Type B pancreatic cell (in vitro differentiated cells): ENCODE results near the gene KLF8. TPM values are rescaled to one million over a fixed set of nuclear protein-coding genes. Genes with fewer than 3 reads are reported as not detected.
"Not testable (repeated sequence)": the region's sequence is repeated elsewhere in the genome, so short reads cannot be mapped to it uniquely, and the experiment has no call there.

ENCODE experiments used
- DNase-seq: peaks from one replicate; pipeline ENCODE4 v3.0.0; 2021; ENCODE audit warnings: mixed read lengths; ENCODE audit not compliant: unreplicated experiment; ENCODE audit errors: extremely low spot score
- H3K27ac Mint-ChIP-seq: 2 replicates; pipeline ENCODE4 v1.8.0; 2021; ENCODE audit warnings: mild to moderate bottlenecking, mixed read lengths
- H3K27me3 Mint-ChIP-seq: 2 replicates; pipeline ENCODE4 v1.8.0; 2021; ENCODE audit warnings: mixed read lengths
- H3K36me3 Mint-ChIP-seq: 2 replicates; pipeline ENCODE4 v1.8.0; 2021; ENCODE audit warnings: mixed read lengths
- H3K4me1 Mint-ChIP-seq: one replicate; pipeline ENCODE4 v1.8.0; 2021; ENCODE audit warnings: mixed read lengths; ENCODE audit not compliant: unreplicated experiment
- H3K4me3 Mint-ChIP-seq: 2 replicates; pipeline ENCODE4 v1.8.0; 2021; ENCODE audit warnings: mild to moderate bottlenecking, mixed read lengths
- H3K9me3 Mint-ChIP-seq: 2 replicates; pipeline ENCODE4 v1.8.0; 2021; ENCODE audit warnings: mixed read lengths
- long read RNA-seq: library from polyadenylated mRNA; unstranded; transcript quantifications from one replicate; pipeline ENCODE4 v2.0.0, GENCODE V29; 2020
- total RNA-seq: library from RNA; stranded (reverse); gene quantifications from 2 replicates; pipeline ENCODE4 v1.2.1, GENCODE V29; 2021; ENCODE audit warnings: low replicate concordance
- TF ChIP-seq, protein P1 (sequence below): fragments of 200-600 bp; sonication (generic); conservative IDR thresholded peaks from 2 replicates; pipeline ENCODE4 v1.5.0; 2021; ENCODE audit warnings: antibody characterized with exemption, mild to moderate bottlenecking

Gene KLF8
- 11.7 and 30.7 TPM in 2 replicates for total RNA-seq
- long read RNA-seq, transcript KLF8-204 (6 exons, 1,543 nt), result major isoform, 6 of 28 reads
- long read RNA-seq, partial matches to known transcripts, result 5 of 28 reads
- long read RNA-seq, other reads (novel, unspliced or antisense), result 17 of 28 reads

DNA sequence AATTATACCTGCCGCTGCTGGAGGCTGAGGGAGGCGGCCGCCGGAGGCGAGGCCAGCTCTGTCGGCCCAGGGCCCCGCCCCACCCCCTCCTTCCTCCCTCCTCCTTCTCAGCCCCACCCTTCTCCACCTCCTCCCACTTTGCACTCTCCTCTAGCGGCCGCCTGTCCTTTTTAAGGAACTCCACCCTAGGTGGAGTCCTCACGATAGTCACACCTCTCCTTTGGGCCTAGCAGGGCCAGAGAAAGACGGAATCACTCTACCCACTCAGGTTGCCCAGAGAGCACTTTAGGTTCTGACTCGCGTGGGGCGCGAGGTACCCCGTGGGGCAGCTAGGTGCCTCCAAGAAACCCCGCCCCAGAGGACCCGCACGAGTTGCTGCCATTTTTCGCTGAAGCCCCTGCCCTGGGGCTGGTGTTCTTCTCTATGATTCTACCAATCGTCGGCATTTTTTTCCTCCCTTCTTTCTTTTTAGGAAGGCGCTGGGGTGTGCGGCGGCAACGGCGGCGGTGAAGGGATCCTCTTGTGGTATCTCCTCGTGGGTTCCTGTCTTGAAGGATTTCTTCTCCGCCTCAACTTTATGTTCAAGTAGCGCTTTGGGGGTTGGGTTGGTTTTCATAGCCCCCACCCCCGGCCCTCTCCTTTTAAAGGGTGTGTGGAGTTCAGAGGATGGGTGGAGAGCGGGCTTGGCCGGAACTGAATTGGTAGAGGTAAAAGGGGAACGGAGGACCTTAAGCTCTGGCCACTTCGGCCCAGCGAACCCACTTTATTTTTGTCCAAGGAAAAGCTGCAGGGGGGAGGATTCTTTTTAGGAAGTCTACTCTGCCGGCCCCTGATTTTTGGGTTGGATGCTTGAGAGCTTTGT, at the start of gene KLF8:
TSS of gene KLF8 (plus strand) at position 136 of the 862 bp plus-strand sequence. CDS start 979 bp downstream, outside the sequence.
- Mint-ChIP-seq H3K9me3 (no peaks in the 10 kb centered on the region), H3K27me3 (peaks cover 32% of the 10 kb centered on the region), H3K4me1 (no peaks in the 10 kb centered on the region), H3K27ac (peak within 1 kb of the TSS; percentile 86), H3K36me3 (no peaks in the 10 kb centered on the region), H3K4me3 (peak within 1 kb of the TSS; percentile 87)
- TF ChIP-seq, protein P1, sequence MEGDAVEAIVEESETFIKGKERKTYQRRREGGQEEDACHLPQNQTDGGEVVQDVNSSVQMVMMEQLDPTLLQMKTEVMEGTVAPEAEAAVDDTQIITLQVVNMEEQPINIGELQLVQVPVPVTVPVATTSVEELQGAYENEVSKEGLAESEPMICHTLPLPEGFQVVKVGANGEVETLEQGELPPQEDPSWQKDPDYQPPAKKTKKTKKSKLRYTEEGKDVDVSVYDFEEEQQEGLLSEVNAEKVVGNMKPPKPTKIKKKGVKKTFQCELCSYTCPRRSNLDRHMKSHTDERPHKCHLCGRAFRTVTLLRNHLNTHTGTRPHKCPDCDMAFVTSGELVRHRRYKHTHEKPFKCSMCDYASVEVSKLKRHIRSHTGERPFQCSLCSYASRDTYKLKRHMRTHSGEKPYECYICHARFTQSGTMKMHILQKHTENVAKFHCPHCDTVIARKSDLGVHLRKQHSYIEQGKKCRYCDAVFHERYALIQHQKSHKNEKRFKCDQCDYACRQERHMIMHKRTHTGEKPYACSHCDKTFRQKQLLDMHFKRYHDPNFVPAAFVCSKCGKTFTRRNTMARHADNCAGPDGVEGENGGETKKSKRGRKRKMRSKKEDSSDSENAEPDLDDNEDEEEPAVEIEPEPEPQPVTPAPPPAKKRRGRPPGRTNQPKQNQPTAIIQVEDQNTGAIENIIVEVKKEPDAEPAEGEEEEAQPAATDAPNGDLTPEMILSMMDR, result no peak
- DNase-seq, result no peak

DNA sequence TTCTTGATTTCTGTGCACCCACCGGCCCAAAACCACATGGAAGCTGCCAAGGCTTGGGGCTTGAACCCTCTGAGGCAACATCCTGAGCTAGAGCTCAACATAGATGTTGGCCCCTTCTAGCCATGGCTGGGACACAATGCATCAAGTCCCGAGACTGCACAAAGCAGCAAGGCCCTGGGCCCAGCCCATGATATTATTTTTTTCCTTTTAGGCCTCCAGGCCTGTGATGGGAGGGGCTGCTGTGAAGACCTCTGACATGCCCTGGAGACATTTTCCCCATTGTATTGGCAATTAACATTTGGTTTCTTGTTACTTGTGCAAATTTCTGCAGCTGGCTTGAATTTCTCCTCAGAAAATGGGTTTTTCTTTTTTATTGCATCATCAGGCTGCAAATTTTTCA, 25.2 kb upstream of the KLF8 start:
- not testable (repeated sequence) for H3K4me1 Mint-ChIP-seq, H3K9me3 Mint-ChIP-seq, H3K27me3 Mint-ChIP-seq, H3K36me3 Mint-ChIP-seq, H3K27ac Mint-ChIP-seq, DNase-seq, H3K4me3 Mint-ChIP-seq

DNA sequence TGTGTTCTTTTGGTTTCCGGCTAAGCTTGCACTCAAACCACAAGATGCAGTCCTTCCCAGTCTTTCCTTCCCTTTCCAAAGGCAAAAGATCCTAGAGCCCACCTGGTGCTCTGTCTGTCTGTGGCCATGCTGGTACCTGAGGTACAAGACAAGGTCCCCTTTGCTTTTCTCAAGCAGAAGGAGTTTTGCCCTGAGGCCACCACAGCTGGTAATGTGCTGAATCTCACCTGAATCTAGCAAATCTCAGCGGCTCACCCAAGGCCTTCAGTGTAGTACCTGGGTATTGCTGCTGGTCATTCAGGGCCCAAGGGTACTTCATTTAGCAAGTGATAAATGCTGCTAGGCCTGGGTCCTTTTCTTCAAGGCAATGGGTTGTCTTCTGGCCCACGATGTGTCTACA, 20.5 kb upstream of the KLF8 start:
- no peak overlapping the region for H3K4me3 Mint-ChIP-seq
- no peaks in the 10 kb centered on the region for H3K36me3 Mint-ChIP-seq

DNA sequence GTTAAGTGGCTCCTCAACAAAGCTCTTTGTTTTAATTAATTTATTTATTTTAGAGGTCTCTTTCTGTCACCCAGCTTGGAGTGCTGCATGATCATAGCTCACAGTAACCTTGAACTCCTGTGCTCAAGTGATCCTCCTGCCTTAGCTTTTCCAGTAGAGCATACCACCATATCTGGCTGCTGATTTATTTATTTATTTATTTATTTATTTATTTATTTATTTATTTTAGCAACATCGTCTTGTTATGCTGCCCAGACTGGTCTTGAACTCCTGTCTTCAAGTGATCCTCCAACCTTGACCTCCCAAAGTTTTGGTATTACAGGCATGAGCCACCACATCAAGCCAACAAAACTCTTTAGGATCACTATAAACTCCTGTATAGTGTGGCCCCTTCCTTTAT, 15.8 kb upstream of the KLF8 start:
- no peak overlapping the region for H3K27ac Mint-ChIP-seq
- no peaks in the 10 kb centered on the region for H3K27me3 Mint-ChIP-seq
- no peak overlapping the region for H3K4me3 Mint-ChIP-seq
- H3K36me3 Mint-ChIP-seq, result no peaks in the 10 kb centered on the region
- DNase-seq, result no peak
- no peaks in the 10 kb centered on the region for H3K4me1 Mint-ChIP-seq
- TF ChIP-seq, protein P1, result no peak
- H3K9me3 Mint-ChIP-seq, result peaks cover 3% of the 10 kb centered on the region

More for the DNA sequence above, 20.5 kb upstream of the KLF8 start:
- H3K27me3 Mint-ChIP-seq, result no peaks in the 10 kb centered on the region
- no peak for DNase-seq
- H3K4me1 Mint-ChIP-seq, result no peaks in the 10 kb centered on the region
- no peak overlapping the region for H3K27ac Mint-ChIP-seq
- TF ChIP-seq, protein P1, result no peak
- peaks cover 3% of the 10 kb centered on the region for H3K9me3 Mint-ChIP-seq

DNA sequence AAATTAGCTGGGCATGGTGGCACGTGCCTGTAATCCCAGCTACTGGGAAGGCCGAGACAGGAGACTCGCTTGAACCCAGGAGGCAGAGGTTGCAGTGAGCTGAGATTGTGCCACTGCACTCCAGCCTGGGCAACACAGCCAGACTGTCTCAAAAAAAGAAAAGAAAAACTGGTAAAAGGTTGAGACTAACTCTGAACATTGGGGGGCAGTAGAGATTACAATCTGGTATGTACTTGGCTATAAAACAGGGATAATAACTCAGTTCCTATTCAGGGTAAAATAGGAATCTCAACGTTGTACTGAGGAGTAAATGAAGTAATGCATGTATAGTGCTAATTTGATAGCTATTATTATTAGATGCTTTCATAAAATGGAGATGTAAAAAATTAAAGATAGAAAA, 12.5 kb upstream of the KLF8 start:
- Mint-ChIP-seq H3K9me3 (peaks cover 11% of the 10 kb centered on the region), H3K27ac (no peak overlapping the region), H3K4me1 (no peaks in the 10 kb centered on the region), H3K36me3 (no peaks in the 10 kb centered on the region), H3K4me3 (no peak overlapping the region), H3K27me3 (no peaks in the 10 kb centered on the region)
- no peak for DNase-seq
- TF ChIP-seq, protein P1, result peak; percentile 31

DNA sequence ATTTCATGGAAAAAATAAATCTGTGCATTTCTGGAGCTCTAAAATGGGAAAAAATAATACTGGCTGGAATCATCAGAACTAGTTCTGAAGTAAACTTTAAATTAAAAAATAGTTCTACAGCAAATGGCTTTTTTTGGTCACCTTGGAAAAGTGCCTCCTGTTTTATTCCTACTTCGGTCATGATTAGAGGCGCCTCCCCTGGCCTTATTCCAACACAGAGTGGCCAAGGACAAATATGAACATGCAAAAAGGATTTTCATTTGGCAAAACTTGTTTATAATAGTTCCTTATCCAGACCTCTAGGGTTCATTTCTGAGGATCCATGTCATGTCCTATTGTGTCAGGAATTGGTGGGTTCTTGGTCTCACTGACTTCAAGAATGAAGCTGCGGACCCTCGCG, 11.1 kb upstream of the KLF8 start:
- H3K27ac Mint-ChIP-seq, result no peak overlapping the region
- no peaks in the 10 kb centered on the region for H3K4me1 Mint-ChIP-seq
- peaks cover 8% of the 10 kb centered on the region for H3K9me3 Mint-ChIP-seq
- no peaks in the 10 kb centered on the region for H3K36me3 Mint-ChIP-seq
- no peaks in the 10 kb centered on the region for H3K27me3 Mint-ChIP-seq
- DNase-seq, result no peak
- TF ChIP-seq, protein P1, result no peak
- H3K4me3 Mint-ChIP-seq, result no peak overlapping the region
